GM21367 (cell line): ENCODE results near the gene VTCN1.
"Not testable (repeated sequence)": the region's sequence is repeated elsewhere in the genome, so short reads cannot be mapped to it uniquely, and the experiment has no call there.

ENCODE experiments used
- ATAC-seq: cut with Tn5 transposase; IDR thresholded peaks from one replicate; pipeline ENCODE4 v1.9.1; 2021; ENCODE audit not compliant: unreplicated experiment

Gene VTCN1

GRCh38 chr1:117167402-117167801, 43.3 kb downstream of the VTCN1 start:
- ATAC-seq = no peak

DNA sequence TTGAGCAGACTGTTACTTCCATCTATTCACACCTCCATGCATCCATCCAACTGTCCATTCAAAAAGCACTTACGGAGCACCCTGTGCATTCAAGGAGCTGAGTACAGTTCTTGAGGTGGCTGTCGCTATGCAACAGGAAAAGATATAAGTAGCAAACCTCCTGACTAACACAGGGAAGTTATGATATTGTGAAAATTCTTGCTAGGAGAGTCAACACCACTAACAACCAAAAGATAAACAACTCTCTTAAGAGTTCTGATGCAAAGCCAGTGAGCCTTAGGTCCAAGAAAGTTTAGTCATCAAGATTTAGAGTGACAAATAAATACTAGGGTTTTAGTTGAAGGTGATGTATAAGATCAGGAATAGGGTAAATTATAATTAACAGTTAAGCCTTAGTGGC, 44.7 kb downstream of the VTCN1 start:
- ATAC-seq = no peak

DNA sequence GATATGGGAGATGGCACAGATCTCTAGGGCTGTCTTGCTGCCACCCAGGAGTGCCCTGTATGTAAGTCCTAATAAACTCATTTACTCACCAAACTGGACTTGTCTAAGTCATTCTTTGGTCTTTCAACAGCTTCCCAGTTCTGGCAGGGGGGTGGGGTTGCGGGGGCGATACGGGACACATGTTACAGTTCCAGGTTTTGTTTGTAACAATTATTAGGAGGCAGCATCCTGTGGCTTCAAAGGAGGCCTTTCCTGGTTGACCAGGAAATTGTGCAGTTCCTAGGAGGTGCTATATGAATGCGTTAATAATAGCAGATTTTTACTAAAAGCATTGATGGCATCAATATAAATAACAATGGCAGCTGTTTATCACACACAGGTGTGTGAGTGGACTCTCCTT, 46.5 kb downstream of the VTCN1 start:
- ATAC-seq = no peak

DNA sequence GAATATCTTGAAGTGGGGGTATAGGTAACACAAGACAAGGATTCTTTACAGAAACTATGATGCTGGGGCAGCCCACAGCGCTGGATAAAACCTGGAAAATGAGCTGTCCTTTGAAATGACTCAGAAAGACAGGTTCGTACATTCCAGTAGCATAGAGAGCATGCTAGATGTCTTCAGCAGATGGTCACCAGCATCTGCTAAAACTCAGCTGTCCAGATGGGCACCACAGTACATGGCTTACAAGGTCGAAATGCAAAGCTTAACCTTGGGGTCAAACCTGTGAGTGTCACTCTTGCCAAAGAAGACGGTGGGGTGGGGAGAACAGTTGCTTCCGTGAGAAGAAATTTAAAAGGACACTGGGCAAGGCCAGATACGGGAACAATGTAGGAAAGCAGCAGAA, 47.9 kb downstream of the VTCN1 start:
- ATAC-seq = no peak

- ATAC-seq = no peak
These were observed 48.8 kb downstream of the VTCN1 start for GRCh38 chr1:117161887-117162286.

GRCh38 chr1:117151305-117151704, 59.4 kb downstream of the VTCN1 start:
- not testable (repeated sequence) for ATAC-seq

DNA sequence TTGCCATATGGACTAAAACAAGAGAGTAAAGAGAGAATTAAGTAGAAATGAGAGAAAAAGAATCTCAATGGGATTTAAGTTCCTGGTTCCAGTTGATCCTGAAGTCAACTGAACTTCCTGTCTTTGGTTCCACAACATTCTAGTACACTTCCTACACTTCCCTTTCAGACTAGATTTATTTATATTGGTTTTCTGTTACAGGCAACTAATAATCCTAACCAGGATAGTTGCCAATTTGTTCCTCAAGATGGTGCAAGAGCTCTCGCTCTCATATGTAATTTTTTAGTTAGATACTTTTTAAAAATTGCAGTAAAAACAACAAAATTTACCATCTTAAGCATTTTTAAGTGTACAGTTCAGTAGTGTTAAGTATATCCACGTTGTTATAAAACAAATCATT, 60.4 kb downstream of the VTCN1 start:
- ATAC-seq = no peak

DNA sequence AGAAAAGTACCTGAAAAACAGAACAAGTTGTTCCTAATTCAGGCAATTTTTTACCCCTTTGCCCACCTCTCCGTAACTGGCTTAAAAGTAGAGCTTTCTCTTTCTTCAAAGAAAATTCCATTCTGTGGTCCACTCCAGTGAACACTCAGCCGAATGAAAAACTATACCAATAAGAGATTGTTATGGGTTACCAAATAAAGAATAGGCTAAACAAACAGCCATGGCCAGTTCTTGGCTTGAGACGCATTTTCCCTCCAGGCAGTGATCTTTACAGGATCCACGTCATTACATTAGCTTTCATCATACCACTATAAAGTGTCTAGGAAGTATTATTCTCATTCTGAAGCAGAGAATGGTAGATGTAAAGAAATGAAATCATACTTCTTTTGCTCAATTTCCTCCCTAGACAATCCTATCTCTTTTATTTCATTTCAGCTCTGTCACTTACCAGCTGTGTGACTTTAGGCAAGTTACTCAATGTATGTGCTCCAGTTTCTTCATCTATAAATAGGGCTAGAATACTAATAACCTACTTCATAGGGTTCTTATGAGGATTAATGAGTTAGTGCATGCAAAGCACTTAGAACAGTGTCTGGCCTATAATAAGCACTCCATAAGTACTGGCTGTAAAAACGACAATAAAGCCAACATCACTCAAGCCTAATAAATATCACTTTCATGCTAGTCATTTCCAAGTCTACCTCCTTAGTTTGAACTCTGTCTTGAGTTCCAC, 62.7 kb downstream of the VTCN1 start:
- no peak for ATAC-seq

DNA sequence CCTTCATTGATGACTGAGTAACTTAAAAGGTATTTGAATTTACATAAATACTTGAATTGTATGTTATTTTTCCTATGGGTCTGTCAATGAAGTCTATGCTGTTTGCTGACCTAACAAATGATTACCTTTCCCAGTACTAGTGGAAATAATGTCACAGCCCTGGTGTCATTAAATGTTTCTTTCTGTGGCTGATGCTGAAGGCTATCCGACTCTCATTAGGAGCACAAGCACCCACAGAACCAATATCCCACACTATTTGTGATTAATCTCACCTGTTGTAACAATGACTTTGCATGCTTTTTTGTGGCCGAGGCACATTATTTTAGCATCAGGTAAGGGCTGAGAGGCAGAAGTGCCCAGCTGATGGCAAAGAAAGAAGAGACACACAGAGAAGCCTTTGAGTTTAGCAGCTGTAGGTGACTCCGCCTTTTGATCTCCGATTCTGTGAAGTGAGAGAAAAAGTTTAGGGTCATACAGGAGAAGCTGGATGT, 63.3 kb downstream of the VTCN1 start:
- no peak for ATAC-seq

DNA sequence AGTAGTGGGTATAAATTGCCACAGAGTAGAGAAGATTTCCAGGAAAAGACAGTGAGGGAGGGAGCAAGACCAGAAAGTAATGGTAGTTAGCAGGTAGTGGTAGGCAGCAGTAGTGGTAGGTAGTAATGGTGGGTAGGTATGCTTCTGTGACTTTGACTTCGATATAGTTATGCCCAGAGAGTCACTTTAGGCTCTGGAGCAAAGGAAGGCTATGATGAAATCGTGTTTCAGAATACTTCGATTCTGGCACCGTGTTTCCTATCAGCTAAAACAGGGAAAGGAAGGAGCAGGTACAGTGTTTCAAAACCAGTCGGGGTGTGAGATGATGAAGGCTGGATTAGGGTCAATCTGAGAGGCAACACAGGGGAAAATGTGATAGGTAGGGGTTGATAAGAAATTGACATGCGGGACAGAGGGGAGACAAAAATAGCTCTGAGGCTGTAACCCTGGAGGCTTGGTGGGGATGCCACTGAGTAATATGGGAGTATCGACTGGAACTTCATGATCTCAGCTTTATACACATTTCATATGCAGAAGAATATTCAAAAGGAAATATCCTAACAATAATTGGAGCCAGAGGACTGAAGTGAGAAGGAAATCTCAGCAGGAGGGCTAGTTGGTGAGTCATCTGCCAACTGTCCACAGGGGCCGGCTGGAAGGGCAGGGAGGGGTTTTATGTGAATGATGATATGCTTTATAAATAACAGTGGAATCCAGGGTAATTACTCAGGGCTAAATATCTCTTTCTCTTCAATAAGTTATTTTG, 64.0 kb downstream of the VTCN1 start:
- ATAC-seq = no peak

GRCh38 chr1:117146072-117146471, 64.7 kb downstream of the VTCN1 start:
- ATAC-seq = no peak

DNA sequence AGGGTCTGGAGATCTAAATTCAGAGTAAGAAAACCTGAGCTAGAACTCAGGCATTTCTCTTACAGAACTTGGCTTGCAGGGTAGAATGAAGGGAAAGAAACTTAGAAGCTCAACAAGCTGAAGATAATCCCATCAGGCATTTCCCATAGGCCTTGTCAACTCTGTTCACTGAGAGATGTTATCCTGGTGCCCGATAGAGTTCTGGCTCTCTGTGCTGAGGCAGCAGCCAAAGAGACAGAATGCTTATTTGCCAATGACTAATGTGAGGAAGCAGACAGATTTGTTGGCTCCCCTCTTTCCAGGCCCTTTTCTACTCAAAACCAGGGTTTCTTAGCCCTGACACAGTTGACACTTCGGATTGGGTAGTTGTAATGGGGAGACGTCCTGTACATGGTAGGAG, 66.9 kb downstream of the VTCN1 start:
- no peak for ATAC-seq

GRCh38 chr1:117143172-117143571, 67.6 kb downstream of the VTCN1 start:
- ATAC-seq = no peak

DNA sequence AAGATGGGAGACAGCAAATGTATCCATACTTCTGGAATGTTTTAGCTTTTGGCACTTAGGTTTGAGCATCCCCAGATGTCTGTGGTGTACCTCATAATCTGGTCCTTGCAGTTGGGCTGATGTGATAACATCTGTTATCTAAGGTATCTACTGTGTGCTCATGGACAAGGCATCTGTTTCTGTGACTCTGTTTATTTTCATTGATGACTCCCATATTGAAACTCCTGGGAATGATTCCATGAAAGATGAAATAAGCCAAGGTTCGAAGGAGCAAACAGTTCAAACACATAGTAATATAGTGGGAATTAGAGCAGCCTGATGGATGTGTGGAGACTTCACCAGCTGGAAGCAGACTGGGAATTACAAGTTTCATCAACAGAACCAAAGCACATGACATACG, 68.5 kb downstream of the VTCN1 start:
- ATAC-seq = no peak

DNA sequence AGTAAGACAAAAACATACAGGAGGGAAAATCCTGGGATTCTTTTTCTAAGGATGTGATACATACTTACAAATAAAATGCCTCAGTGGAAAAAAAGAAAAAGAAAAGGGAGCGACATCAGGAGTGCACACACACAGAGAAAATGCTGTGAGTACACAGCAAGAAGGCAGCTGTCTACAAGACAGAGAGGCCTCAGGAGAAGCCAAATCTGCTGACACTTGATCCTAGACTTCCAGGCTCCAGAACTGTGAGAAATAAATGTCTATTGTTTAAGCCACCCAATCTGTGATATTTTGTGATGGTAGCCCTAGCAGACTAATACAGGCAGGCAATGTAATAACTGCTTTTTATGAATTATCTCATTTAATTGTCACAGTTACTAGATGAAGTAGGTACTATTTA, 72.2 kb downstream of the VTCN1 start:
- ATAC-seq = no peak

GRCh38 chr1:117138106-117138505, 72.6 kb downstream of the VTCN1 start:
- ATAC-seq = no peak

DNA sequence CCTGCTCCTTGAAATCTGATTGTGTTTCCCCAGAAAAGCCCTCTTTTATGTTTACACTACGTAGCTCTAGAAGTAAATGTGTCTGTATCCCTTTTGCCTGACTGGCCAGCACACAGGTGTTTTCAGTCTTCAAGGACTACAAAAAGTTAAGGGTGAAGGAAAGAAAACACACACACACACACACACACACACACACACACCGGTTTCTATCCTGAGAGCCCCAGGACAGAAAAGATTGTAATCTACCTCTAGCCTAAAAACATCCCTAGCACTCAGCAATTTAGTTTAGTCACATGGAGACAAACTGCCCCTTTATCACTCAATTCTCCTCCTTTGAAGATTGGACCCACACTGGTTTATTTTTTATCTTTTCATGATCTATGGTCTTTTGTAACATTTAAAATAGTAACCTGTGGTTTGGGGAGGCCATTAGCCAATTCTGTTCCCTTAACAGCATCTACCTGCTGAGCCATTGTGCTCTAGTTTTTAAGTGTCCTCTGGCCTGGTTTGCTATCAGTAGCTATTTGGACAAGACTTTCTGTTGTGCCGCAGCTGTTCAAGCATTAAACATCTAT, 73.4 kb downstream of the VTCN1 start:
- no peak for ATAC-seq

DNA sequence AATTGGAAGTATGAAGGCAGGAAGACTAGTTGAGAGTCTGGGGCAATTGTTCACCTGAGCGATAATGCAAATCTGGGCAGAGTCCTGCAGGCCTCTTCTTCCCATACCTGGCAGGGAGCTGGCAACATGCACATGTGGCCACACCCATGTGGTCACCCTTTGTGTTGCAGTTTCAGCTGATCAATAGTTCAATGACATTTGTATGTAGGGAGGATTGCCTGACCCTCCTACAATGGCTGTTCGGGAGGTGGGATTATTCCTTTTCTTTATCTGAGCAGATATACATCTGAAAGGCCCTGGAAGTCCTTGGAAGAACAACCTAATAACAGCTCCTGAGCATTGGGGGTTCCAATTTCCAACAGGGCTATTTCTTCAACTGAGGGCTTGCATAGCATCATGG, 74.0 kb downstream of the VTCN1 start:
- no peak for ATAC-seq

DNA sequence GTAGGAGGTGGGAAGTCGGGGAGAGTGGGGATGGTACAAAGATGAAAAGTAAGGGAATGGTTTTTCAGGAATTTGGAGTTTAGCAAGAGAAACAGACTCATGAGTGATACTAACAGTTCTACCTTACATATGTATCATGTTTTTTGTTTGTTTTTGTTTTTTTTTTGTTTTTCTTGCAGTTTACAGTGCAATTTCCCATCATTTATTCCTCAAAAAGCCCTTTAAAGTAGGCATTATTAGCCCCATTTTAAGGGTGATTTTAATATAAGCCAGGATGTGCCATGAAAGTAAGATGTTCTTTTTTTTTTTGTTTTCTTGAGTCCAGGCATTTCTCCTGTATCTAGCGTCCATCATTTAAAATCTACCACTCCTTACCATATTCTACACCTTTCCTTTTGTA, 75.4 kb downstream of the VTCN1 start:
- no peak for ATAC-seq

- ATAC-seq = no peak
These were observed 80.2 kb downstream of the VTCN1 start for GRCh38 chr1:117130526-117130925.

DNA sequence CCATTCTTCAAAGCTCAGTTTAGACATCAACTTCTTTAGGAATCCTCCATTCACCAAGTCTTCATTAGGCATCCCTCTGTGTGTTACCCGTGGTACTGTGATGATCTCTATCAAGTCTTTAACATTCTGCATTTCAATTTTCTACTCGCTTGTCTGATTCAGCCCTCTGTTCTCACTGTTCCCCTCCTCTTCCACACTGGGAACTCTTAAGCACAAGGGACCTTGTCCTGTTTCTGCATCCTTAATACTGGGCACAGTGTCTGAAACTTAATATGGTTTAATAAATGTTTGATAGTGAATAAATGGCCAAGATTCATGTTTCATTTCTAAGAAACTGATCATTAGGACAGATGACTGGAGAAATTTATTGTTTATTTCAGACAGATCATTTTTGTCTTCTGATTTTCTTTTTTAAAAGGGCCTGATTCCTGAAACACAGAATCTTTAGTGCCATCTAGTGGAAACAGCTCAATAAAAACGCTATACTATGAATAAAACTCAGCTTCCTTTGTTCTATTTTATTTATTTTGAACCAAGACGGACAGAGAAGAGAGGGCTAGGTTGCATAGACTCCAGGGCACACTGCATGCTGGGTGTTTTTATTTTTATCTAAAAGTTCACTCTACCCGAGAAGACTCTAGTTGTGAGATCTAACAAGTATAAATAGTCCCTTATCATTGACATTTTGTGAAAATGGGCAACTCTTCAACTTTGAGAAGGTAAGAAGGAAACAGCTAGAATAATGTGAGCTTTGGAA, 82.2 kb downstream of the VTCN1 start:
- ATAC-seq = no peak
